K562 (cell line): ENCODE measurements around the gene IMMP2L. TPM values are rescaled to one million over a fixed set of nuclear protein-coding genes. Genes with fewer than 3 reads are reported as not detected.

Experiments used
- BRD9 ChIP-seq: fragments of 450-650 bp; IDR thresholded peaks from 2 replicates; pipeline ENCODE4 v1.6.1; 2018; ENCODE audit warnings: low read depth; ENCODE audit not compliant: partially characterized antibody
- DEAF1 ChIP-seq: fragments of 450-650 bp; formaldehyde crosslinking; IDR thresholded peaks from 2 replicates; pipeline ENCODE4 v1.4.0; 2020; ENCODE audit warnings: mild to moderate bottlenecking, moderate library complexity
- EGR1 ChIP-seq: fragments of 450-650 bp; conservative IDR thresholded peaks from 2 replicates; pipeline ENCODE4 v1.6.1; 2017; ENCODE audit warnings: mild to moderate bottlenecking
- ERF ChIP-seq: fragments of 450-650 bp; formaldehyde crosslinking; IDR thresholded peaks from 2 replicates; pipeline ENCODE4 v1.4.0; 2020; ENCODE audit warnings: mild to moderate bottlenecking, mixed read lengths
- HMGN3 ChIP-seq: IDR thresholded peaks from 2 replicates; pipeline ENCODE4 v1.6.1; 2011; ENCODE audit warnings: borderline replicate concordance, low read depth, mild to moderate bottlenecking, mixed read lengths, low read length; ENCODE audit not compliant: insufficient read length; ENCODE audit errors: extremely low read depth
- L3MBTL2 ChIP-seq: fragments of 450-650 bp; IDR thresholded peaks from 2 replicates; pipeline ENCODE4 v1.6.1; 2016; ENCODE audit warnings: mild to moderate bottlenecking, moderate library complexity
- MECOM ChIP-seq: fragments of 250-450 bp; sonication (Bioruptor Pico); IDR thresholded peaks from 2 replicates; pipeline ENCODE4 v1.8.0; 2022; ENCODE audit warnings: inconsistent platforms
- NR2C1 ChIP-seq, 2 experiments: fragments of 450-650 bp; IDR thresholded peaks; 2 replicates each; pipeline ENCODE4 v1.6.1; 2017; ENCODE audit warnings: mild to moderate bottlenecking in 2 of 2, antibody characterized with exemption in 1 of 2, inconsistent platforms in 1 of 2, missing compliant biosample characterization in 1 of 2, missing genetic modification characterization in 1 of 2
- RUNX1 ChIP-seq: sonication (generic); IDR thresholded peaks from 2 replicates; pipeline ENCODE4 v1.6.1; 2016; ENCODE audit warnings: antibody characterized with exemption, low read depth
- SIN3B ChIP-seq: fragments of 450-650 bp; IDR thresholded peaks from 2 replicates; pipeline ENCODE4 v1.6.1; 2017; ENCODE audit warnings: low read depth, mild to moderate bottlenecking, moderate library complexity
- SREBF2 ChIP-seq: sonication (generic); formaldehyde crosslinking; IDR thresholded peaks from 2 replicates; pipeline ENCODE4 v1.4.0; 2020; ENCODE audit warnings: mild to moderate bottlenecking, missing genetic modification reagents
- TCF7L2 ChIP-seq: fragments of 150-350 bp; IDR thresholded peaks from 2 replicates; pipeline ENCODE4 v1.6.1; 2016; ENCODE audit warnings: low read depth, mild to moderate bottlenecking, low read length, moderate library complexity
- TRIM25 ChIP-seq: fragments of 450-650 bp; IDR thresholded peaks from 2 replicates; pipeline ENCODE4 v1.7.0; 2016; ENCODE audit warnings: borderline replicate concordance
- ZBTB34 ChIP-seq: fragments of 250-450 bp; sonication (Bioruptor Pico); IDR thresholded peaks from 2 replicates; pipeline ENCODE4 v1.8.0; 2021; ENCODE audit warnings: mild to moderate bottlenecking, moderate library complexity
- ZNF589 ChIP-seq: fragments of 200-800 bp; sonication (Bioruptor generic); IDR thresholded peaks from 2 replicates; pipeline ENCODE4 v1.6.1; 2016; ENCODE audit warnings: low read depth, missing genetic modification characterization, missing compliant biosample characterization
- polyA plus RNA-seq, 8 experiments: library from polyadenylated mRNA; depleted of rRNA in 4 of 8; stranded (reverse) in 5 of 8; unstranded in 3 of 8; fragments of >200 nt; fragmentation: Nextera tagmentation in 2 of 8; fragmentation: Illumina TruSeq in 1 of 8; extraction: Ambion mirVana in 2 of 8; extraction: Trizol in 1 of 8; gene quantifications; 2 replicates each; pipeline versions ENCODE4 v1.2.1 to v1.2.3, GENCODE V29; 2011 to 2014; ENCODE audit warnings: inconsistent platforms in 1 of 8, missing spikeins in 1 of 8
- total RNA-seq, 7 experiments: library from RNA; depleted of rRNA in 6 of 7; stranded (reverse); fragments of >200 nt in 6 of 7; fragmentation: Illumina TruSeq in 2 of 7; extraction: Trizol in 2 of 7; gene quantifications; 2 replicates each; pipeline versions ENCODE4 v1.2.1 to v1.2.3, GENCODE V29; 2011 to 2021; ENCODE audit warnings: low replicate concordance in 1 of 7
- TF ChIP-seq, protein P1 (sequence below): IDR thresholded peaks from 2 replicates; pipeline ENCODE4 v1.6.1; 2012; ENCODE audit warnings: low read depth, low read length, improper control_type of control experiment, borderline replicate concordance
- TF ChIP-seq, protein P2 (sequence below): fragments of 450-650 bp; IDR thresholded peaks from 2 replicates; pipeline ENCODE4 v1.6.1; 2018; ENCODE audit warnings: mild to moderate bottlenecking, low read depth; ENCODE audit not compliant: partially characterized antibody
- TF ChIP-seq, protein P3 (sequence below): sonication (generic); formaldehyde crosslinking; IDR thresholded peaks from 2 replicates; pipeline ENCODE4 v1.8.0; 2022; ENCODE audit warnings: mild to moderate bottlenecking, missing genetic modification reagents

The IMMP2L gene
- total and polyA plus RNA-seq, 9 of the 15 experiments (the other 6 are each of a cell fraction or from before 2014, with no cell fraction given), result 29.7 to 116 (median 53.0) TPM

GRCh38 chr7:111474723-111475418, 87.4 kb downstream of the IMMP2L start (continued):
- TF ChIP-seq NR2C1 (IDR thresholded peaks at IDR 0.05), result peak; percentile 52; the same call in 1 of the 2 replicates
- peak; percentile 57; the same call in 1 of the 2 replicates for TF ChIP-seq NR2C1 (tag; IDR thresholded peaks at IDR 0.05)
- TF ChIP-seq EGR1, result peak; percentile 86
- TF ChIP-seq, protein P1, sequence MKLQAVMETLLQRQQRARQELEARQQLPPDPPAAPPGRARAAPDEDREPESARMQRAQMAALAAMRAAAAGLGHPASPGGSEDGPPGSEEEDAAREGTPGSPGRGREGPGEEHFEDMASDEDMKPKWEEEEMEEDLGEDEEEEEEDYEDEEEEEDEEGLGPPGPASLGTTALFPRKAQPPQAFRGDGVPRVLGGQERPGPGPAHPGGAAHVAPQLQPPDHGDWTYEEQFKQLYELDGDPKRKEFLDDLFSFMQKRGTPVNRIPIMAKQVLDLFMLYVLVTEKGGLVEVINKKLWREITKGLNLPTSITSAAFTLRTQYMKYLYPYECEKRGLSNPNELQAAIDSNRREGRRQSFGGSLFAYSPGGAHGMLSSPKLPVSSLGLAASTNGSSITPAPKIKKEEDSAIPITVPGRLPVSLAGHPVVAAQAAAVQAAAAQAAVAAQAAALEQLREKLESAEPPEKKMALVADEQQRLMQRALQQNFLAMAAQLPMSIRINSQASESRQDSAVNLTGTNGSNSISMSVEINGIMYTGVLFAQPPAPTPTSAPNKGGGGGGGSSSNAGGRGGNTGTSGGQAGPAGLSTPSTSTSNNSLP, result peak; percentile 93; the same call in 1 of the 2 replicates
- TF ChIP-seq, protein P2, sequence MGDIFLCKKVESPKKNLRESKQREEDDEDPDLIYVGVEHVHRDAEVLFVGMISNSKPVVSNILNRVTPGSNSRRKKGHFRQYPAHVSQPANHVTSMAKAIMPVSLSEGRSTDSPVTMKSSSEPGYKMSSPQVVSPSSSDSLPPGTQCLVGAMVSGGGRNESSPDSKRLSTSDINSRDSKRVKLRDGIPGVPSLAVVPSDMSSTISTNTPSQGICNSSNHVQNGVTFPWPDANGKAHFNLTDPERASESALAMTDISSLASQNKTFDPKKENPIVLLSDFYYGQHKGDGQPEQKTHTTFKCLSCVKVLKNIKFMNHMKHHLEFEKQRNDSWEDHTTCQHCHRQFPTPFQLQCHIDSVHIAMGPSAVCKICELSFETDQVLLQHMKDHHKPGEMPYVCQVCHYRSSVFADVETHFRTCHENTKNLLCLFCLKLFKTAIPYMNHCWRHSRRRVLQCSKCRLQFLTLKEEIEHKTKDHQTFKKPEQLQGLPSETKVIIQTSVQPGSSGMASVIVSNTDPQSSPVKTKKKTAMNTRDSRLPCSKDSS, result no peak
- 0 out of 2 replicates have a peak, but pooled peaks have one; percentile 24 for TF ChIP-seq L3MBTL2
- TF ChIP-seq BRD9, result peak; percentile 97
- TF ChIP-seq TCF7L2, result 0 out of 2 replicates have a peak, but pooled peaks have one; percentile 41
- TF ChIP-seq MECOM (CRISPR knock-in tag), result peak; percentile 53; the same call in 1 of the 2 replicates
- TF ChIP-seq, protein P3, sequence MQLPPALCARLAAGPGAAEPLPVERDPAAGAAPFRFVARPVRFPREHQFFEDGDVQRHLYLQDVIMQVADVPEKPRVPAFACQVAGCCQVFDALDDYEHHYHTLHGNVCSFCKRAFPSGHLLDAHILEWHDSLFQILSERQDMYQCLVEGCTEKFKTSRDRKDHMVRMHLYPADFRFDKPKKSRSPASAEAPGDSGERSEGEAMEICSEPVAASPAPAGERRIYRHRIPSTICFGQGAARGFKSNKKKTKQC (CRISPR knock-in tag), result no peak
- peak; percentile 47 for TF ChIP-seq HMGN3
- TF ChIP-seq SIN3B, result no peak
- no peak for TF ChIP-seq ERF (CRISPR knock-in tag)
- TF ChIP-seq ZNF589, result no peak
- TF ChIP-seq DEAF1 (CRISPR knock-in tag), result no peak
- TF ChIP-seq ZBTB34 (CRISPR knock-in tag), result no peak
- no peak for TF ChIP-seq SREBF2 (CRISPR knock-in tag)
- no peak for TF ChIP-seq TRIM25
- TF ChIP-seq RUNX1, result no peak
